ENCODE data around the gene EXOC3L1. TPM values are rescaled to one million over a fixed set of nuclear protein-coding genes. Genes with fewer than 3 reads are reported as not detected.

EXOC3L1 gene
- total RNA-seq, 1 experiment from 2014 or later: not detected

- H3K9me3 ChIP-seq (ENCODE audit: low read length): no peaks in the 10 kb centered on the region
- peaks cover 26% of the 10 kb centered on the region for H3K79me2 ChIP-seq (ENCODE audit: low read length)
- no peak for DNase-seq
- no peak overlapping the region for H3K4me2 ChIP-seq (ENCODE audit: low read depth, low read length, poor library complexity, severe bottlenecking)
- H3K4me1 ChIP-seq (ENCODE audit: low read length): peaks cover 16% of the 10 kb centered on the region
- no peak overlapping the region for H3K27ac ChIP-seq (ENCODE audit: low read length)
- H2AFZ ChIP-seq (ENCODE audit: low read length): no peak overlapping the region; the same call in 1 of the 2 replicates
- no peaks in the 10 kb centered on the region for H3K9me2 ChIP-seq (replicated peaks; ENCODE audit: insufficient read depth, low read length)
- H4K20me1 ChIP-seq (ENCODE audit: insufficient read depth, low read depth, low read length): peaks cover 28% of the 10 kb centered on the region
- no peaks in the 10 kb centered on the region for H3K27me3 ChIP-seq (ENCODE audit: low read length)
- H3K9ac ChIP-seq (ENCODE audit: low read length): no peak overlapping the region
- no peak overlapping the region for H3K4me3 ChIP-seq (ENCODE audit: low read length)
- peaks cover 12% of the 10 kb centered on the region; the same call in 1 of the 2 replicates for H3K36me3 ChIP-seq (ENCODE audit: insufficient read depth, low read length)
Observed at GRCh38 chr16:67190448-67191399, 788 bp upstream of the EXOC3L1 start.

DNA sequence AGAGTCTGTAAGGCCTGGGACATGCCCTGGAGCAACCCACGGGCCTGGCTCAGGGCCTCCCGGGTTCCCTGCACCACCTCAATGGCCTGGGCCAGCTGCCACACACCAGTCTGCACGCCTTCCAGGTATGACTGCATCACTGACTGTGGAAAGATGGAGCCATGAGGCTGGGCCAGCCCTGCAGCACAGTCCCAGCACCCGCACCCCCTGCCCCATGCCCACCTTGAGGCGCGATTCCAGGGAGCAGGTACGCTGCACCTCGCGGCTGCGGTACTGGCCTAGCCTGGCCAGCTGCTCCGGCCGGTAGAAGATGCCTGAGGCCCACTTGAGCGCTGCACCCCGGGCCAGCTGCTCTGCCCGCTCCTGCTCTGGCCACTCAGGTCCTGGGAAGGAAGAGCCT lies 1.1 kb downstream of the EXOC3L1 start:
- DNase-seq: no peak
- Histone ChIP-seq H4K20me1 (ENCODE audit: insufficient read depth, low read depth, low read length) (peaks cover 17% of the 10 kb centered on the region), H3K4me1 (ENCODE audit: low read length) (peaks cover 20% of the 10 kb centered on the region), H3K9ac (ENCODE audit: low read length) (no peak overlapping the region), H3K4me3 (ENCODE audit: low read length) (no peak overlapping the region), H3K9me3 (ENCODE audit: low read length) (no peaks in the 10 kb centered on the region), H3K27ac (ENCODE audit: low read length) (no peak overlapping the region), H3K36me3 (ENCODE audit: insufficient read depth, low read length) (peaks cover 6% of the 10 kb centered on the region; the same call in 1 of the 2 replicates), H3K9me2 (replicated peaks; ENCODE audit: insufficient read depth, low read length) (no peaks in the 10 kb centered on the region), H3K79me2 (ENCODE audit: low read length) (peaks cover 18% of the 10 kb centered on the region), H3K27me3 (ENCODE audit: low read length) (no peaks in the 10 kb centered on the region), H2AFZ (ENCODE audit: low read length) (no peak overlapping the region), H3K4me2 (ENCODE audit: low read depth, low read length, poor library complexity, severe bottlenecking) (no peak overlapping the region)

GRCh38 chr16:67188323-67188722 lies 1.6 kb downstream of the EXOC3L1 start:
- Histone ChIP-seq H3K27me3 (ENCODE audit: low read length) (no peaks in the 10 kb centered on the region), H4K20me1 (ENCODE audit: insufficient read depth, low read depth, low read length) (peaks cover 12% of the 10 kb centered on the region), H2AFZ (ENCODE audit: low read length) (no peak overlapping the region), H3K4me2 (ENCODE audit: low read depth, low read length, poor library complexity, severe bottlenecking) (no peak overlapping the region), H3K79me2 (ENCODE audit: low read length) (peaks cover 13% of the 10 kb centered on the region), H3K27ac (ENCODE audit: low read length) (no peak overlapping the region), H3K9me2 (replicated peaks; ENCODE audit: insufficient read depth, low read length) (no peaks in the 10 kb centered on the region), H3K9me3 (ENCODE audit: low read length) (no peaks in the 10 kb centered on the region), H3K9ac (ENCODE audit: low read length) (no peak overlapping the region), H3K4me1 (ENCODE audit: low read length) (peaks cover 16% of the 10 kb centered on the region), H3K36me3 (ENCODE audit: insufficient read depth, low read length) (peaks cover 1% of the 10 kb centered on the region; the same call in 1 of the 2 replicates), H3K4me3 (ENCODE audit: low read length) (no peak overlapping the region)
- DNase-seq: no peak

DNA sequence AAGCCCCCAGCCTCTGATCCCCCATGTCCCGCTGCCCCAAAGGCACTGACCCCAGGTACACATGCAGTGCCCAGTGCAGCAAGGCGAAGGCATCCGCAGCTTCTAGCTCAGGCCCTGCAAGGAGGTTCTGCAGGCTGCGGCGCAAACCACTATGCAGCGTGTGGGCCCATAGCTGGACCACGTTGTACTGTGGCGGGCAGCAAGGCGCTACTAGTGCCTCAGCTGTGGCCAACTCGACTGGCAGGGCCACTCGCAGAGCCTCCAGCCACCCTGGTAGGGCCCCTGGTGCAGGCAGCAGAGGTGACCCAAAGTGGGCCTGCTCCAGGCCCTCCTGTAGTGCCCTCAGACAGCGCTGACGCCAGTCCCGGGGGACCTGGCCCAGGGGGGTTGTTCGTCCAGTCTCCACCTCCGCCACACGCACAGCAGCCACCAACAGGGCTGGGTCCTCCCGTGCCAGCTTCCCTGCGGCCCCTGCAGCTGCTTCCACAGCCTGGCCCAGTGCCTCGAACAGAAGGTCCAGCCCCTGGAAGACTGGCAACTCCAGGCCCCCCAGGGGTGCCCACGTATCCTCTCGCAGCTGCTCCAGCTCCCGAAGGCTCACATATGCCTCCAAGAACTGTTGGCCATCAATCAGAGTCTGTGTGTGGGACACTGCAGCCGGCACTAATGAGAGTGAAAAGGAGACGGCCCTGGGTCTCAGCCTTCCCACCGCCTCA lies 2.6 kb downstream of the EXOC3L1 start:
- H3K4me3 ChIP-seq (ENCODE audit: low read length): no peak overlapping the region
- H3K9me2 ChIP-seq (replicated peaks; ENCODE audit: insufficient read depth, low read length): no peaks in the 10 kb centered on the region
- H3K79me2 ChIP-seq (ENCODE audit: low read length): peaks cover 3% of the 10 kb centered on the region
- H3K4me1 ChIP-seq (ENCODE audit: low read length): peaks cover 19% of the 10 kb centered on the region
- no peaks in the 10 kb centered on the region for H3K36me3 ChIP-seq (ENCODE audit: insufficient read depth, low read length)
- H4K20me1 ChIP-seq (ENCODE audit: insufficient read depth, low read depth, low read length): peaks cover 2% of the 10 kb centered on the region; the same call in 1 of the 2 replicates
- no peak overlapping the region for H3K4me2 ChIP-seq (ENCODE audit: low read depth, low read length, poor library complexity, severe bottlenecking)
- H3K9ac ChIP-seq (ENCODE audit: low read length): no peak overlapping the region
- no peak for DNase-seq
- no peak overlapping the region for H2AFZ ChIP-seq (ENCODE audit: low read length)
- H3K27me3 ChIP-seq (ENCODE audit: low read length): no peaks in the 10 kb centered on the region
- H3K9me3 ChIP-seq (ENCODE audit: low read length): no peaks in the 10 kb centered on the region
- no peak overlapping the region for H3K27ac ChIP-seq (ENCODE audit: low read length)

GRCh38 chr16:67186550-67186950 lies 3.4 kb downstream of the EXOC3L1 start:
- Histone ChIP-seq H4K20me1 (ENCODE audit: insufficient read depth, low read depth, low read length) (no peaks in the 10 kb centered on the region), H3K27me3 (ENCODE audit: low read length) (no peaks in the 10 kb centered on the region), H2AFZ (ENCODE audit: low read length) (no peak overlapping the region), H3K9me2 (replicated peaks; ENCODE audit: insufficient read depth, low read length) (no peaks in the 10 kb centered on the region), H3K27ac (ENCODE audit: low read length) (no peak overlapping the region), H3K79me2 (ENCODE audit: low read length) (no peaks in the 10 kb centered on the region), H3K9me3 (ENCODE audit: low read length) (no peaks in the 10 kb centered on the region), H3K4me2 (ENCODE audit: low read depth, low read length, poor library complexity, severe bottlenecking) (no peak overlapping the region), H3K36me3 (ENCODE audit: insufficient read depth, low read length) (no peaks in the 10 kb centered on the region), H3K4me1 (ENCODE audit: low read length) (peaks cover 22% of the 10 kb centered on the region), H3K9ac (ENCODE audit: low read length) (no peak overlapping the region), H3K4me3 (ENCODE audit: low read length) (no peak overlapping the region)
- no peak for DNase-seq

- Histone ChIP-seq H3K79me2 (ENCODE audit: low read length) (no peaks in the 10 kb centered on the region), H4K20me1 (ENCODE audit: insufficient read depth, low read depth, low read length) (no peaks in the 10 kb centered on the region), H3K9ac (ENCODE audit: low read length) (no peak overlapping the region), H3K4me2 (ENCODE audit: low read depth, low read length, poor library complexity, severe bottlenecking) (no peak overlapping the region), H2AFZ (ENCODE audit: low read length) (no peak overlapping the region), H3K27me3 (ENCODE audit: low read length) (no peaks in the 10 kb centered on the region), H3K4me3 (ENCODE audit: low read length) (no peak overlapping the region), H3K9me2 (replicated peaks; ENCODE audit: insufficient read depth, low read length) (no peaks in the 10 kb centered on the region), H3K27ac (ENCODE audit: low read length) (no peak overlapping the region), H3K4me1 (ENCODE audit: low read length) (peaks cover 22% of the 10 kb centered on the region), H3K36me3 (ENCODE audit: insufficient read depth, low read length) (no peaks in the 10 kb centered on the region), H3K9me3 (ENCODE audit: low read length) (no peaks in the 10 kb centered on the region)
- no peak for DNase-seq
Observed at GRCh38 chr16:67185651-67186134, 4.2 kb downstream of the EXOC3L1 start.

DNA sequence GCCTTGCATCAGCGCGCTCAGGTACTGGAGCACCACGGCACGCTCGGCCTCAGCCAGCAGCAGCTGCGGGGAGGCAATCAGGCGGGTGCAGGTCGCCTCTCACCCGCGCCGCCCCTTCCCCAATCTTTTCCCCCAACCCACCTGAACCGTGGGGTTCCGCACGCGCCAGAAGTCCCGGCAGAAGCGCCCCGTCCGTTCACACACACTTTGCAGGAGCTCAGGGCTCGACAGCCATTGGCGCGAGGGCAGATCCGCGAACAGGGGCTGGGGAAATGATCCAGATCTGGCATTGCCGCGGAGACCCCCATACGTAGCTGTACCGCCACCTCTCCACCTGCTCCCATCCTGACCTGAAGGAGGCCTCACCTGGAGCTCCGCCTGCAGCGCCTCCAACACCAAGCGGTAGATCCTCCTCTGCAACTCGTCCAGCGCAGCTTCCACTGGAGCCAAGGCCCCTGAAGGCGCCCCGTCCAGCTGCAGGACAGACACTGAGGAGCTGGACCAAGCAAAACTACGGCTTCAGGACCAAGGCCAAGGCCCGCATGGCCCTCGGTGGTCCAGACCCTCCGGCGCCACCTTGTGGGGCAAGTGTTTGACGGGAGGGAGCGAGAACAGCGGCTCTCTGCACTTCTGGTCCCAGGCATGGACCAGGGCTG lies 4.8 kb downstream of the EXOC3L1 start:
- Histone ChIP-seq H3K27me3 (ENCODE audit: low read length) (no peaks in the 10 kb centered on the region), H3K27ac (ENCODE audit: low read length) (no peak overlapping the region), H3K36me3 (ENCODE audit: insufficient read depth, low read length) (no peaks in the 10 kb centered on the region), H3K4me1 (ENCODE audit: low read length) (peaks cover 22% of the 10 kb centered on the region), H4K20me1 (ENCODE audit: insufficient read depth, low read depth, low read length) (no peaks in the 10 kb centered on the region), H3K79me2 (ENCODE audit: low read length) (no peaks in the 10 kb centered on the region), H2AFZ (ENCODE audit: low read length) (no peak overlapping the region), H3K4me2 (ENCODE audit: low read depth, low read length, poor library complexity, severe bottlenecking) (peak overlapping the region; percentile 94), H3K9ac (ENCODE audit: low read length) (no peak overlapping the region), H3K4me3 (ENCODE audit: low read length) (no peak overlapping the region; the same call in 1 of the 2 replicates), H3K9me3 (ENCODE audit: low read length) (no peaks in the 10 kb centered on the region), H3K9me2 (replicated peaks; ENCODE audit: insufficient read depth, low read length) (no peaks in the 10 kb centered on the region)
- peak; percentile 92 for DNase-seq
